Liver (tissue), 9 donors: Measurements from ENCODE around the gene GPR26. TPM values are rescaled to one million over a fixed set of nuclear protein-coding genes. Genes with fewer than 3 reads are reported as not detected.

Source experiments
- DNase-seq: peaks from one replicate; pipeline ENCODE4 v3.0.0-alpha.2; 2017; ENCODE audit warnings: low spot score
- H3K27ac ChIP-seq, 2 donors: one replicate each; pipeline ENCODE4 v1.7.0; 2013; ENCODE audit warnings: inconsistent platforms in 2 of 2, low read length in 2 of 2, control low read depth in 1 of 2, low read depth in 1 of 2, mild to moderate bottlenecking in 1 of 2
- H3K27me3 ChIP-seq, 4 donors: one replicate each; pipeline versions ENCODE4 v1.6.1 to v1.7.0; 2013; ENCODE audit warnings: low read length in 3 of 4, inconsistent platforms in 1 of 4, mild to moderate bottlenecking in 1 of 4, moderate library complexity in 1 of 4; ENCODE audit not compliant: control insufficient read depth in 4 of 4, insufficient read depth in 4 of 4
- H3K36me3 ChIP-seq, 4 donors: one replicate each; pipeline versions ENCODE4 v1.6.1 to v1.7.0; 2013; ENCODE audit warnings: low read length in 3 of 4, mild to moderate bottlenecking in 3 of 4, low read depth in 1 of 4, moderate library complexity in 1 of 4; ENCODE audit not compliant: control insufficient read depth in 4 of 4, insufficient read depth in 3 of 4
- H3K4me1 ChIP-seq, 4 donors: one replicate each; pipeline versions ENCODE4 v1.6.1 to v1.7.0; 2013; ENCODE audit warnings: low read length in 3 of 4, mild to moderate bottlenecking in 3 of 4, moderate library complexity in 1 of 4; ENCODE audit not compliant: control insufficient read depth in 4 of 4, insufficient read depth in 4 of 4
- H3K4me3 ChIP-seq, 3 donors: one replicate each; pipeline versions ENCODE4 v1.6.1 to v1.7.0; 2013; ENCODE audit warnings: low read length in 3 of 3, control low read depth in 1 of 3, low read depth in 1 of 3, mild to moderate bottlenecking in 1 of 3
- H3K9ac ChIP-seq, 2 donors: one replicate each; pipeline ENCODE4 v1.7.0; 2013; ENCODE audit warnings: low read length in 2 of 2, mild to moderate bottlenecking in 2 of 2, moderate library complexity in 2 of 2, control low read depth in 1 of 2, low read depth in 1 of 2
- H3K9me3 ChIP-seq, 4 donors: one replicate each; pipeline versions ENCODE4 v1.6.1 to v1.7.0; 2013; ENCODE audit warnings: low read length in 3 of 4; ENCODE audit not compliant: control insufficient read depth in 4 of 4
- ATF3 ChIP-seq: IDR thresholded peaks from 2 replicates; pipeline ENCODE4 v1.6.1; 2016; ENCODE audit warnings: antibody characterized with exemption
- EGR1 ChIP-seq, 2 donors: IDR thresholded peaks; 2 replicates each; pipeline ENCODE4 v1.6.1; 2016 to 2018; ENCODE audit warnings: antibody characterized with exemption in 2 of 2, low read depth in 2 of 2
- FOXA1 ChIP-seq: IDR thresholded peaks from 2 replicates; pipeline ENCODE4 v1.6.1; 2016; ENCODE audit warnings: antibody characterized with exemption
- FOXA2 ChIP-seq: IDR thresholded peaks from 2 replicates; pipeline ENCODE4 v1.6.1; 2016; ENCODE audit warnings: antibody characterized with exemption
- GABPA ChIP-seq, 2 donors: IDR thresholded peaks in 1 of 2; conservative IDR thresholded peaks in 1 of 2; 2 replicates each; pipeline ENCODE4 v1.6.1; 2016; ENCODE audit warnings: antibody characterized with exemption in 2 of 2, mild to moderate bottlenecking in 1 of 2, moderate library complexity in 1 of 2
- HNF4G ChIP-seq: IDR thresholded peaks from 2 replicates; pipeline ENCODE4 v1.6.1; 2016; ENCODE audit warnings: antibody characterized with exemption
- JUND ChIP-seq, 2 donors: IDR thresholded peaks; 2 replicates each; pipeline ENCODE4 v1.6.1; 2016; ENCODE audit warnings: antibody characterized with exemption in 2 of 2
- NR2F2 ChIP-seq: IDR thresholded peaks from 2 replicates; pipeline ENCODE4 v1.6.1; 2016; ENCODE audit warnings: antibody characterized with exemption
- RAD21 ChIP-seq, 2 donors: IDR thresholded peaks; 2 replicates each; pipeline ENCODE4 v1.6.1; 2016; ENCODE audit warnings: antibody characterized with exemption in 2 of 2, mild to moderate bottlenecking in 2 of 2
- RXRA ChIP-seq, 2 donors: IDR thresholded peaks; 2 replicates each; pipeline ENCODE4 v1.6.1; 2017 to 2018; ENCODE audit warnings: antibody characterized with exemption in 2 of 2, mild to moderate bottlenecking in 1 of 2
- SP1 ChIP-seq: IDR thresholded peaks from 2 replicates; pipeline ENCODE4 v1.6.1; 2018; ENCODE audit warnings: antibody characterized with exemption, mild to moderate bottlenecking
- TAF1 ChIP-seq: conservative IDR thresholded peaks from 2 replicates; pipeline ENCODE4 v1.6.1; 2016; ENCODE audit warnings: antibody characterized with exemption, mild to moderate bottlenecking
- YY1 ChIP-seq: IDR thresholded peaks from 2 replicates; pipeline ENCODE4 v1.6.1; 2016; ENCODE audit warnings: antibody characterized with exemption, mild to moderate bottlenecking
- WGBS: extraction: QIAGEN DNeasy Blood & Tissue Kit; methylation state at CpG from one replicate; pipeline ENCODE4 v1.1.7; 2013; 5-methylcytosine and 5-hydroxymethylcytosine counted together
- polyA plus RNA-seq, 2 donors: library from polyadenylated mRNA; stranded (reverse) in 1 of 2; unstranded in 1 of 2; fragments of 200-250 nt in 1 of 2; fragments of >200 nt in 1 of 2; fragmentation: Nextera tagmentation in 1 of 2; extraction: Ambion mirVana in 1 of 2; gene quantifications; one replicate each; pipeline versions ENCODE4 v1.2.1 to v1.2.3, GENCODE V29; 2013 to 2015
- total RNA-seq, 2 donors: library from RNA; depleted of rRNA; stranded (reverse); fragments of >200 nt; gene quantifications; one replicate each; pipeline ENCODE4 v1.2.3, GENCODE V29; 2014
- TF ChIP-seq, protein P1 (sequence below): IDR thresholded peaks from 2 replicates; pipeline ENCODE4 v1.6.1; 2016; ENCODE audit warnings: antibody characterized with exemption
- TF ChIP-seq, protein P2 (sequence below): IDR thresholded peaks from 2 replicates; pipeline ENCODE4 v1.6.1; 2016; ENCODE audit warnings: antibody characterized with exemption, mild to moderate bottlenecking
- TF ChIP-seq, protein P3 (sequence below): IDR thresholded peaks from 2 replicates; pipeline ENCODE4 v1.6.1; 2016; ENCODE audit warnings: antibody characterized with exemption
- donor health status: healthy.
- donor health status: healthy.
- donor health status: healthy.
- donor health status: healthy.
- donor health status: healthy.

The GPR26 gene
- total and polyA plus RNA-seq, 4 donors, result not detected

DNA sequence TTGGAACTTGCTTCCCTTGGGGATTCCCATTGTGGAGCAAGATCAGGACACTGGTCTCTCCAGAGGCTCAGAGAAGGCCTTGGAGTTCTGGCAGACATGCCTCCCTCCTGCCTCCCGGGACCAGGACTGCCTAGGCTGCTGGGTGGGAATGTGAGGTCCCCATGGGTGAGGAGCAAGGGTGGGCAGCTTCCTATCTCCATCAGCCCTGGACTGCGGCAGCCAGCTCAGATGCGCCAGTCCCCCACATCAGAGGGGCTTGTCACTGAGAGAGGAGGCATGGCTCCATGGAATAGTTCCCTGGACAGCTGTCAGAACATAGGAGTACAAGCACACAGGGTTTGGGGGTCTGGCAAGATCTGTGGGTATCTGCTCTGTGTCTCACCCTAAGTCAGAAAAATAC, 17.3 kb downstream of the GPR26 start:
- WGBS, result 76% methylated on average over 3 of the region's 3 CpGs
- TF ChIP-seq ATF3 (no peak), SP1 (no peak), HNF4G (no peak), RXRA (IDR thresholded peaks at IDR 0.05) (no peak), GABPA (IDR thresholded peaks at IDR 0.05 in 1 of 2, conservative IDR thresholded peaks at IDR 0.05 in 1 of 2) (no peak), TAF1 (no peak)
- TF ChIP-seq, protein P1, sequence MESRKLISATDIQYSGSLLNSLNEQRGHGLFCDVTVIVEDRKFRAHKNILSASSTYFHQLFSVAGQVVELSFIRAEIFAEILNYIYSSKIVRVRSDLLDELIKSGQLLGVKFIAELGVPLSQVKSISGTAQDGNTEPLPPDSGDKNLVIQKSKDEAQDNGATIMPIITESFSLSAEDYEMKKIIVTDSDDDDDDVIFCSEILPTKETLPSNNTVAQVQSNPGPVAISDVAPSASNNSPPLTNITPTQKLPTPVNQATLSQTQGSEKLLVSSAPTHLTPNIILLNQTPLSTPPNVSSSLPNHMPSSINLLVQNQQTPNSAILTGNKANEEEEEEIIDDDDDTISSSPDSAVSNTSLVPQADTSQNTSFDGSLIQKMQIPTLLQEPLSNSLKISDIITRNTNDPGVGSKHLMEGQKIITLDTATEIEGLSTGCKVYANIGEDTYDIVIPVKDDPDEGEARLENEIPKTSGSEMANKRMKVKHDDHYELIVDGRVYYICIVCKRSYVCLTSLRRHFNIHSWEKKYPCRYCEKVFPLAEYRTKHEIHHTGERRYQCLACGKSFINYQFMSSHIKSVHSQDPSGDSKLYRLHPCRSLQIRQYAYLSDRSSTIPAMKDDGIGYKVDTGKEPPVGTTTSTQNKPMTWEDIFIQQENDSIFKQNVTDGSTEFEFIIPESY, result no peak
- Histone ChIP-seq H3K4me3 (no peak overlapping the region), H3K36me3 (no peaks in the 10 kb centered on the region), H3K27ac (no peak overlapping the region), H3K9ac (no peak overlapping the region), H3K4me1 (no peaks in the 10 kb centered on the region), H3K27me3 (peaks cover 0 to 9% (median 0%) of the 10 kb centered on the region in 4 donors), H3K9me3 (no peaks in the 10 kb centered on the region)
- DNase-seq, result no peak

DNA sequence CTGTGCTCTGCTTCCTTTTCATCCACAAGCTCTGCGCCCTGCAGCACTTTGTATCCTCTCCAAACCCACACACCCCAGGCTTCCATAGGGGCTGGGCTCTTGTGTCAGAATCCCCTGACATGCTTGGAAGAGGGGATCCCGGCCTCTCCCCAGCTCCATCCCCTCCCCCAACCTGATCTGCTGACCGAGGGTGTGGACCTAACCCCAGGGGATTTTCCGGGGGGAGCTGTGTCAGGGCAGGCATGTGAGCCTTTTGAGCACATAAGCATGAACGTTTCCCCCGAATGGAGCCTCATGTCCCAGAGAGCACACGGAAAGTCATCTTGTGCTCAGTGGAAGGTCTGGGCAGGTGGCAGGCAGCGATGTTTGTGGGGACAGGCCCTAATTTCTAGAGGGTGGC, 17.7 kb downstream of the GPR26 start:
- no peaks in the 10 kb centered on the region for H3K4me1 ChIP-seq
- no peak overlapping the region for H3K4me3 ChIP-seq
- TF ChIP-seq, protein P1, result no peak
- no peak for TF ChIP-seq ATF3
- TF ChIP-seq RAD21 (IDR thresholded peaks at IDR 0.05), result no peak
- no peak for TF ChIP-seq EGR1 (IDR thresholded peaks at IDR 0.05; ENCODE audit: low read depth in 2 of 2)
- no peak for TF ChIP-seq NR2F2
- no peak for TF ChIP-seq YY1
- no peak for TF ChIP-seq FOXA1
- TF ChIP-seq, protein P2, sequence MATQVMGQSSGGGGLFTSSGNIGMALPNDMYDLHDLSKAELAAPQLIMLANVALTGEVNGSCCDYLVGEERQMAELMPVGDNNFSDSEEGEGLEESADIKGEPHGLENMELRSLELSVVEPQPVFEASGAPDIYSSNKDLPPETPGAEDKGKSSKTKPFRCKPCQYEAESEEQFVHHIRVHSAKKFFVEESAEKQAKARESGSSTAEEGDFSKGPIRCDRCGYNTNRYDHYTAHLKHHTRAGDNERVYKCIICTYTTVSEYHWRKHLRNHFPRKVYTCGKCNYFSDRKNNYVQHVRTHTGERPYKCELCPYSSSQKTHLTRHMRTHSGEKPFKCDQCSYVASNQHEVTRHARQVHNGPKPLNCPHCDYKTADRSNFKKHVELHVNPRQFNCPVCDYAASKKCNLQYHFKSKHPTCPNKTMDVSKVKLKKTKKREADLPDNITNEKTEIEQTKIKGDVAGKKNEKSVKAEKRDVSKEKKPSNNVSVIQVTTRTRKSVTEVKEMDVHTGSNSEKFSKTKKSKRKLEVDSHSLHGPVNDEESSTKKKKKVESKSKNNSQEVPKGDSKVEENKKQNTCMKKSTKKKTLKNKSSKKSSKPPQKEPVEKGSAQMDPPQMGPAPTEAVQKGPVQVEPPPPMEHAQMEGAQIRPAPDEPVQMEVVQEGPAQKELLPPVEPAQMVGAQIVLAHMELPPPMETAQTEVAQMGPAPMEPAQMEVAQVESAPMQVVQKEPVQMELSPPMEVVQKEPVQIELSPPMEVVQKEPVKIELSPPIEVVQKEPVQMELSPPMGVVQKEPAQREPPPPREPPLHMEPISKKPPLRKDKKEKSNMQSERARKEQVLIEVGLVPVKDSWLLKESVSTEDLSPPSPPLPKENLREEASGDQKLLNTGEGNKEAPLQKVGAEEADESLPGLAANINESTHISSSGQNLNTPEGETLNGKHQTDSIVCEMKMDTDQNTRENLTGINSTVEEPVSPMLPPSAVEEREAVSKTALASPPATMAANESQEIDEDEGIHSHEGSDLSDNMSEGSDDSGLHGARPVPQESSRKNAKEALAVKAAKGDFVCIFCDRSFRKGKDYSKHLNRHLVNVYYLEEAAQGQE, result no peak
- TF ChIP-seq TAF1, result no peak
- TF ChIP-seq RXRA (IDR thresholded peaks at IDR 0.05), result no peak
- no peak for TF ChIP-seq FOXA2
- TF ChIP-seq, protein P3, sequence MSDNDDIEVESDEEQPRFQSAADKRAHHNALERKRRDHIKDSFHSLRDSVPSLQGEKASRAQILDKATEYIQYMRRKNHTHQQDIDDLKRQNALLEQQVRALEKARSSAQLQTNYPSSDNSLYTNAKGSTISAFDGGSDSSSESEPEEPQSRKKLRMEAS, result no peak
- no peak for TF ChIP-seq JUND (IDR thresholded peaks at IDR 0.05)
- no peaks in the 10 kb centered on the region for H3K9me3 ChIP-seq
- DNase-seq, result no peak
- peaks cover 0 to 9% (median 0%) of the 10 kb centered on the region in 4 donors for H3K27me3 ChIP-seq
- H3K27ac ChIP-seq, result no peak overlapping the region
- H3K36me3 ChIP-seq, result no peaks in the 10 kb centered on the region
- WGBS, result 67% methylated on average over 8 of the region's 8 CpGs
- H3K9ac ChIP-seq, result no peak overlapping the region
